PC-3 (cell line): ENCODE data around the gene DAO. TPM values are rescaled to one million over a fixed set of nuclear protein-coding genes. Genes with fewer than 3 reads are reported as not detected.

ENCODE experiments used
- ATAC-seq: fragments of 200-7000 bp; cut with Tn5 transposase; 2 replicates; pipeline ENCODE4 v1.9.1; 2020; ENCODE audit warnings: mild to moderate bottlenecking, moderate library complexity
- BruUV-seq: library from RNA; stranded (reverse); fragments of 400-500 nt; replicated peaks from 2 replicates; lab custom pipeline; 2021; lab: Mats Ljungman, UMichigan
- CTCF ChIA-PET: fragments of 300-600 bp; sonication (Branson Sonifier 250); formaldehyde crosslinking; loops from one replicate; lab custom pipeline; 2022; ENCODE audit warnings: antibody characterized with exemption; lab: Charles Lee
- POLR2A ChIA-PET: fragments of 300-600 bp; sonication (Branson Sonifier 250); formaldehyde crosslinking; loops from one replicate; lab custom pipeline; 2022; ENCODE audit warnings: antibody characterized with exemption; ENCODE audit not compliant: unreplicated experiment; lab: Charles Lee
- DNase-seq: peaks from one replicate; pipeline ENCODE4 v3.0.0-alpha.2; 2015
- H2AFZ ChIP-seq: fragments of 300-600 bp; sonication (generic); 2 replicates; pipeline ENCODE4 v1.6.0; 2016; ENCODE audit warnings: antibody characterized with exemption, low read length
- H3F3A ChIP-seq: fragments of 300-600 bp; sonication (generic); one replicate; pipeline ENCODE4 v1.6.0; 2017; ENCODE audit warnings: antibody characterized with exemption, low read length, control low read depth, mild to moderate bottlenecking; ENCODE audit not compliant: unreplicated experiment
- H3K27ac ChIP-seq: fragments of 300-600 bp; sonication (generic); 2 replicates; pipeline ENCODE4 v1.5.1; 2016; ENCODE audit warnings: mild to moderate bottlenecking, low read length
- H3K27me3 ChIP-seq: fragments of 300-600 bp; sonication (generic); 2 replicates; pipeline ENCODE4 v1.6.1; 2016; ENCODE audit warnings: low read length, mixed read lengths
- H3K36me3 ChIP-seq: fragments of 300-600 bp; sonication (generic); 2 replicates; pipeline ENCODE4 v1.6.1; 2016; ENCODE audit warnings: low read depth, mixed run types, low read length, mixed read lengths
- H3K4me1 ChIP-seq: fragments of 300-600 bp; sonication (generic); 2 replicates; pipeline ENCODE4 v1.5.1; 2016; ENCODE audit warnings: low read length; ENCODE audit not compliant: insufficient read depth
- H3K4me2 ChIP-seq: fragments of 300-600 bp; sonication (generic); 2 replicates; pipeline ENCODE4 v1.6.0; 2016; ENCODE audit warnings: low read length
- H3K4me3 ChIP-seq: fragments of 300-600 bp; sonication (generic); 2 replicates; pipeline ENCODE4 v1.5.1; 2016; ENCODE audit warnings: mild to moderate bottlenecking, low read length, mixed read lengths
- H3K79me2 ChIP-seq: fragments of 300-600 bp; sonication (generic); 2 replicates; pipeline ENCODE4 v1.6.1; 2017; ENCODE audit warnings: low read length, mixed read lengths
- H3K9ac ChIP-seq: fragments of 300-600 bp; sonication (generic); 2 replicates; pipeline ENCODE4 v1.6.0; 2016; ENCODE audit warnings: mild to moderate bottlenecking, low read length
- H3K9me2 ChIP-seq: fragments of 300-600 bp; sonication (generic); replicated peaks from 2 replicates; pipeline ENCODE4 v1.6.1; 2016; ENCODE audit warnings: mixed run types, low read length, mixed read lengths
- H3K9me3 ChIP-seq: fragments of 300-600 bp; sonication (generic); 2 replicates; pipeline ENCODE4 v1.6.1; 2016; ENCODE audit warnings: low read length, mixed read lengths
- H4K20me1 ChIP-seq: fragments of 300-600 bp; sonication (generic); 2 replicates; pipeline ENCODE4 v1.6.1; 2016; ENCODE audit warnings: low read length, mixed read lengths
- EZH2 ChIP-seq: fragments of 300-600 bp; sonication (generic); IDR thresholded peaks from one replicate; pipeline ENCODE4 v1.6.1; 2017; ENCODE audit warnings: antibody characterized with exemption, mild to moderate bottlenecking, low read length; ENCODE audit not compliant: unreplicated experiment
- EZH2phosphoT487 ChIP-seq: fragments of 300-600 bp; sonication (generic); IDR thresholded peaks from 2 replicates; pipeline ENCODE4 v1.6.1; 2018; ENCODE audit warnings: mild to moderate bottlenecking, antibody characterized with exemption, low read length, borderline replicate concordance
- intact Hi-C: fragments of 100-400 bp; cut with micrococcal nuclease; formaldehyde crosslinking; loops from 2 replicates; pipeline ENCODE4 v1.9.0; 2023
- total RNA-seq: library from RNA; depleted of rRNA; stranded (reverse); fragments of >200 nt; gene quantifications from 2 replicates; pipeline ENCODE4 v1.2.3, GENCODE V29; 2014
- TF ChIP-seq, protein P1 (sequence below): fragments of 300-600 bp; sonication (generic); conservative IDR thresholded peaks from 2 replicates; pipeline ENCODE4 v1.5.1; 2017; ENCODE audit warnings: antibody characterized with exemption, low read depth, mild to moderate bottlenecking, low read length

Gene DAO
- total RNA-seq, 1 experiment from 2014 or later, result not detected

DNA sequence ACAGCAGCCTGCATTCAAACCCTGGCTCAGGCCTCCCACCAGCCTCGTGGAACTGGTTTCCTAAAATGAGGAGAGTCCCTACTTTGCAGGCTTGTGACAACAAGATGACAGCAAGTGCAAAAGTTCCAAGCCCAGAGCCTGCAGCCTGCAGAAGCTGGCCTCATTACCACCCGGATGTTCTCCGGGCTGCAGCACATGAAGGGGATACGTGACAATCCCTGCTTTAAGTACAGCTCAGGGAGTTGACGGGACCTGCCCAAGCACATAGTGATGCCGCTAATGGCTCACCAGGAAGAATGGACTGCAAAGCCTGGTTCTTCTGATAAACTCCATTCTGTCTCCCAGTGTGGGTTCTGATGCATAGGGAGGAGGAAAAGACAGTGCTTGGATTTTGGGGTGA is 37.5 kb upstream of the DAO start:
- peaks cover 33% of the 10 kb centered on the region for H3K79me2 ChIP-seq
- ChIA-PET CTCF (no interaction called here), POLR2A (no interaction called here)
- no peaks in the 10 kb centered on the region for H3K9me2 ChIP-seq
- intact Hi-C loops, result no loop called here
- ATAC-seq (no peak), DNase-seq (no peak)
- H3K9me3 ChIP-seq, result no peaks in the 10 kb centered on the region
- no TSS peak for BruUV-seq
- H3K9ac ChIP-seq, result no peak overlapping the region
- H3F3A ChIP-seq, result no peaks in the 10 kb centered on the region
- H2AFZ ChIP-seq, result no peak overlapping the region
- no peaks in the 10 kb centered on the region for H4K20me1 ChIP-seq
- TF ChIP-seq EZH2phosphoT487, result no peak
- H3K4me3 ChIP-seq, result no peak overlapping the region
- peaks cover 26% of the 10 kb centered on the region for H3K4me1 ChIP-seq
- H3K4me2 ChIP-seq, result no peak overlapping the region
- H3K27me3 ChIP-seq, result no peaks in the 10 kb centered on the region
- H3K27ac ChIP-seq, result no peak overlapping the region
- H3K36me3 ChIP-seq, result peaks cover 17% of the 10 kb centered on the region

DNA sequence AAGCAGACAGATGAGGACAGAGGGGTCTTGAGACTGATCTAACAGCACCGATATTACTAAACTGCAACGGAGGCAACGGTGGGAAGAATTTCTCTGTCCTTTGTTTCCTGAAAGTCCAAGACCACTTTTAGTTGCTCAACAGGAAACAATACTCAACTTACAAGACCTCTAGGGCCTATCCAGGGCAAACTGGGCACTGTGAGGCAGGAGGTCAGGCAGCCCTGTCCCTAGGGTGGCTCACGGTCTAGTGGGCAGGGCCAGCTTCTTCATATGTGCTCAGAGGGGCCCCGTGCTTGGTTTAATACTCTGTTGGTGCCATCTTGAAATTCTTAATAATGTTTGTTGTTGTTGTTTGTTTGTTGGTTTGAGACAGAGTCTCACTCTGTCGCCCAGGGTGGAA is 36.7 kb upstream of the DAO start:
- Histone ChIP-seq H3K4me2 (no peak overlapping the region), H3K9ac (no peak overlapping the region), H3F3A (no peaks in the 10 kb centered on the region), H3K9me2 (no peaks in the 10 kb centered on the region), H2AFZ (no peak overlapping the region), H3K4me3 (no peak overlapping the region), H3K4me1 (peaks cover 17% of the 10 kb centered on the region), H4K20me1 (no peaks in the 10 kb centered on the region), H3K27ac (no peak overlapping the region), H3K36me3 (peaks cover 22% of the 10 kb centered on the region), H3K9me3 (no peaks in the 10 kb centered on the region), H3K27me3 (no peaks in the 10 kb centered on the region), H3K79me2 (peaks cover 28% of the 10 kb centered on the region; the same call in 1 of the 2 replicates)
- no peak for ATAC-seq
- POLR2A ChIA-PET, result no interaction called here
- CTCF ChIA-PET, result no interaction called here
- DNase-seq, result no peak
- intact Hi-C loops, result no loop called here
- TF ChIP-seq EZH2, result no peak
- no peak for TF ChIP-seq EZH2phosphoT487
- TF ChIP-seq, protein P1, sequence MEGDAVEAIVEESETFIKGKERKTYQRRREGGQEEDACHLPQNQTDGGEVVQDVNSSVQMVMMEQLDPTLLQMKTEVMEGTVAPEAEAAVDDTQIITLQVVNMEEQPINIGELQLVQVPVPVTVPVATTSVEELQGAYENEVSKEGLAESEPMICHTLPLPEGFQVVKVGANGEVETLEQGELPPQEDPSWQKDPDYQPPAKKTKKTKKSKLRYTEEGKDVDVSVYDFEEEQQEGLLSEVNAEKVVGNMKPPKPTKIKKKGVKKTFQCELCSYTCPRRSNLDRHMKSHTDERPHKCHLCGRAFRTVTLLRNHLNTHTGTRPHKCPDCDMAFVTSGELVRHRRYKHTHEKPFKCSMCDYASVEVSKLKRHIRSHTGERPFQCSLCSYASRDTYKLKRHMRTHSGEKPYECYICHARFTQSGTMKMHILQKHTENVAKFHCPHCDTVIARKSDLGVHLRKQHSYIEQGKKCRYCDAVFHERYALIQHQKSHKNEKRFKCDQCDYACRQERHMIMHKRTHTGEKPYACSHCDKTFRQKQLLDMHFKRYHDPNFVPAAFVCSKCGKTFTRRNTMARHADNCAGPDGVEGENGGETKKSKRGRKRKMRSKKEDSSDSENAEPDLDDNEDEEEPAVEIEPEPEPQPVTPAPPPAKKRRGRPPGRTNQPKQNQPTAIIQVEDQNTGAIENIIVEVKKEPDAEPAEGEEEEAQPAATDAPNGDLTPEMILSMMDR, result no peak
- BruUV-seq, result no TSS peak

DNA sequence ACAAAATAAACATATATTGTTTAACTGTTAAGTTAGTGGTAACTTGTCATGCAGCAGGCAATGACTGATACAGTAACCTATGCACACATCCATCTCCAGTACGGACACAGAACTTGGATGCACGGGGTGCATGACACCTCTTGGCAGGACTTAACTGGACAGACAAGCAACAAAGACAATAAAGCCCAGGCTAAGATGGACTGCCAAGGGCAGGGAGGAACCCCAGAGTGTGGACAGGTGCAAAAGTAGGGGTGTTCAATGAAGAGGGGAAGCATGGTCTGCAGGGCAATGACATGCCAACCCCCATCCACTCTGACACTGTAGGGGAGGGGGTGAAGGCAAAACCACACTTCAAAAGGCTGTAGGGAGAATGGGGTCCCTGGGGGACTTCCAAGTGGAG is 34.2 kb upstream of the DAO start:
- Histone ChIP-seq H4K20me1 (no peaks in the 10 kb centered on the region), H3F3A (no peaks in the 10 kb centered on the region), H3K9ac (no peak overlapping the region), H3K9me3 (no peaks in the 10 kb centered on the region), H2AFZ (no peak overlapping the region), H3K9me2 (no peaks in the 10 kb centered on the region), H3K36me3 (peaks cover 30% of the 10 kb centered on the region), H3K27me3 (no peaks in the 10 kb centered on the region), H3K4me3 (no peak overlapping the region), H3K27ac (no peak overlapping the region), H3K79me2 (peaks cover 27% of the 10 kb centered on the region; the same call in 1 of the 2 replicates), H3K4me1 (no peaks in the 10 kb centered on the region), H3K4me2 (no peak overlapping the region)
- ChIA-PET CTCF (no interaction called here), POLR2A (no interaction called here)
- no TSS peak for BruUV-seq
- intact Hi-C loops, result no loop called here
- ATAC-seq, result no peak
- TF ChIP-seq, protein P1, result no peak
- no peak for DNase-seq
